ENCODE data around the gene IDH1.

The IDH1 gene

DNA sequence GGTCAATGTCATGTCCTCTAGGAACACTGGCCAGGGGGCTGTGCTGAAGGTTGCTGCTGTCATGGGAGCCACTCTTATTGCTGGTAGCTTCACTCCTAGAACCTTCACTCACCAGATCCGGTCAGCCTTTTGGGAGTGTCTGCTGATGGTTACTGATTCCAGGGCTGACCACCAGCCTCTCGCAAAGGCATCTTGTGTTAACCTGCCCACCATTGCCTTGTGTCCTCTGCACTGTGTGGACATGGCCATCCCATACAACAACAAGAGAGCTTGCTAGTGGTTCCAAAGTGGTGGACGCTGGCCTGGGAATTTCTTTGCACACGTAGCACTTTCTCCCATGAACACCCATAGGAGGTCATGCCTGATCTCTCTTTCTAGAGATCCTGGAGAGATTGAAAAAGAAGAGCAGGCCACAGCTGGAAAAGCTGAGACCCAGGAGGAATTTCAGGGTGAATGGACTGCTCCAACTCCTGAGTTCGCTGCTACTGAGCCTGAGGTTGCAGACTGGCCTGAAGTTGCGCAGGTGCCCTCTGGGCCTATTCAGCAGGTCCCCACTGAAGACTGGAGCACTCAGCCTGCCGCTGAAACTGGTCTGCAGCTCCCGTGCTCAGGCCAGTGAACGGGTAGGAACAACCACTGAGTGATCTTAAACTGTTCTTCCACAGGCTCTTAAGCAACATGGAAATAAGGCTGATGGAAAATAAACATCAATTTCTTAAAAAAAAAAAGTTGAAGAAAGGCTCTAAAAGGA lies 46.4 kb downstream of the IDH1 start:
- no peak for DNase-seq

DNA sequence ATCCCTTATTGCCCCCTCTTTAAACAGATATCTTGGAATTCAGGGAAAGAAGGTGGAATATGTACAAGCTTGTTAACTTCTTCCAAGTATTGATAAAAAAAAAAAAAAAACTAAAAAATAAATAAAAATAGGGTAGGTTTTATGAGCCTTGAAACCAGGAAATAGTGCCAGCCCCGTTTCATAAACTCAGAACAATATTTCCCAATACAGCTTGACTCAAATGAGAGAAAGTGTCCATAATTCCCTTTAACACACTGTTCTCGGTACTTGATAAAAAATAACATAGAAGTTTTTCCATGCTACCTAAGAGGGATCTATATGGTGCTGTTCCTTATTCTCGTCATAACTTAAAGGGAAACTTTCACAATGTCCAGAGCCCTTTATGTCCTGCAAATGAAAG lies 47.1 kb downstream of the IDH1 start:
- DNase-seq = no peak

DNA sequence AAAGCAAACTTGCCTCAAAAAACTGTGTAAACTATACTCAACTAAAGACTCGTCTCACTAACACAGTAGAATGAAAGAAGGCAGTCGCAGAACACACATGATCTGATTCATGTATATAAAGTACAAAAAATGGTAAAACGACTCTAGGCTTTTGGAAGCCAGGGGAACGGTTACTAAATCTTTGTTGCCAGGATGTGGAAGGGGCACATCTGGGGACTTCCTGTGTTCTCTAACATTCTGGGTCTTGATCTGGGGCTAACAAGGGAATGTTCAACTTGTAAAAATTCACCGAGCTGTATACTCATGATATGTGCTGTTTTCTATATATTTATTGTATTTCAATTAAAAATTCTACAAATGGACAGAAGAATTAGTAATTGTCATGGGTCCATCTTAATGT lies 50.7 kb downstream of the IDH1 start:
- DNase-seq = no peak

DNA sequence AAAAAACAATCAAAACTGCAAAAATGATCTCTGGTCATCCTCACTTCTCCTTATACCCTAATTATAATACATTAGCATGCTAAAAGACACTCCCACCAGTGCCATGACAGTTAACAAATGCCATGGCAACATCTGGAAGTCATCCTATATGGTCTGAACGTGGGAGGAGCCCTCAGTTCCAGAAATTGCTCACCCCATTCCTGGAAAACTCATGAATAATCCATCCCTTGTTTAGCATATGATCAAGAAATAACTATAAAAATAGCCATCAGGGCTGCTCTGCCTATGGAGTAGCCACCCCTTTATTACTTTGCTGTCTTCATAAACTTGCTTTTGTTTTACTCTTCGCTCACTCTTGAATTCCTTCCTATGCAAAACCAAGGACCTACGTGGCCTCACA lies 59.3 kb downstream of the IDH1 start:
- no peak for DNase-seq

DNA sequence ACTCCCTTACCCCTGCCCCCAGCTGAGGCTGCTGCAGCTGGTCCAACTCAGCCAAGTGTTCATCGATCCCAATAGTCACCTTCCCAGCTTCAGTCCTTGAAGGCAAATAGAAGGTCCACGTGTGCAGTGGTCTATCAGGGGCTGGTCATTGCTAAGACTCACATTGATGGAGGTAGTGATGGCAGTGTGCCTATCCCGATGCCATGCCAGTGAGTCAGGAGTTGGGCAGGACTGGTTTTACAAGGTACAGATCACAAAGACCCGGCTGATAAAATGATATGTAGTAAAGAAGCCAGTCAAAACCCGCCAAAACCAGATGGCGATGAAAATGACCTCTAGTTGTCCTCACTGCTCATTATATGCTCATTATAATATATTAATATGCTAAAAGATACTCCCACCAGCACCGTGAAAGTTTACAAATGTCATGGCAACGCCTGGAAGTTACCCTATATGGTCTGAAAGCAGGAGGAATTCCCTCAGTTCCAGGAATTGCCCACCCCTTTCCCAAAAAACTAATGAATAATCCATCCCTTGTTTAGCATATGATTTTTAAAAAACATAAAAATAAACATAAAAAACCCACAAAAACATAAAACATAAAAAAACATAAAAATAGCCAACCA lies 62.1 kb downstream of the IDH1 start:
- no peak for DNase-seq

DNA sequence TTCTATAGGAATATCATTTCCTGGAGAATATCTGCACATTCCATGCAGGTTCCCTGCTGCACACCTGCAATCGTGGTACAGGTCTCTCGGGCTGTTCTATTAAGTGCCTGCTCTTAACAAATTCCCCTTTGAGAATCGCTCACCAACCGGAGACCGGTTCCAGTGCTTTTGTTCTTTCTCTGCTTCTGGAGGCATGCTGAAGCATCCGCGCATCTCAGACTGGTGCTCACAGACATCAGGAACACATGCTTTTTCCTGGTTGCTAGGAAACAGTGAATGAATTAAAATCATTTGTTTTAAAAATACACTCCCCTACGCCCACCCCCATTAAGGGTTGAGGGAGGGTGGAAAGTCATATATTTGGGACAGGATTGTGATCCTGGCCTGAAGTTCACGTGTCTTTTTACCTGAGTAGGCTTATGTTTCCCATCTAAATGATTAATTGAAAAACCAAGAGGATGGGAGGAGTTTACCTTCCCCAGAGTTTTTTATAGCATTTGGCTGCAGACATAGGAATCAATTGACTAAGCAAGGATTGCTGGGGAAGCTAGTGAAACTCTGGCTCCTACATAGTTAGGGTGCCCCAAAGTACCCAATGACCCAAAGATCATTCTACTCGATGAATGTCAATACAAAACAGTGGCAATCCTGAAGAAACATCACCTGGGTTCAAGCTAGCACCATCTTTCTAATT lies 64.9 kb downstream of the IDH1 start, which contains the start of gene C2orf80:
Gene C2orf80 (minus strand): TSS at position 221 of the 694 bp plus-strand sequence. CDS start 3,044 bp downstream, outside the sequence.
- DNase-seq = no peak

DNA sequence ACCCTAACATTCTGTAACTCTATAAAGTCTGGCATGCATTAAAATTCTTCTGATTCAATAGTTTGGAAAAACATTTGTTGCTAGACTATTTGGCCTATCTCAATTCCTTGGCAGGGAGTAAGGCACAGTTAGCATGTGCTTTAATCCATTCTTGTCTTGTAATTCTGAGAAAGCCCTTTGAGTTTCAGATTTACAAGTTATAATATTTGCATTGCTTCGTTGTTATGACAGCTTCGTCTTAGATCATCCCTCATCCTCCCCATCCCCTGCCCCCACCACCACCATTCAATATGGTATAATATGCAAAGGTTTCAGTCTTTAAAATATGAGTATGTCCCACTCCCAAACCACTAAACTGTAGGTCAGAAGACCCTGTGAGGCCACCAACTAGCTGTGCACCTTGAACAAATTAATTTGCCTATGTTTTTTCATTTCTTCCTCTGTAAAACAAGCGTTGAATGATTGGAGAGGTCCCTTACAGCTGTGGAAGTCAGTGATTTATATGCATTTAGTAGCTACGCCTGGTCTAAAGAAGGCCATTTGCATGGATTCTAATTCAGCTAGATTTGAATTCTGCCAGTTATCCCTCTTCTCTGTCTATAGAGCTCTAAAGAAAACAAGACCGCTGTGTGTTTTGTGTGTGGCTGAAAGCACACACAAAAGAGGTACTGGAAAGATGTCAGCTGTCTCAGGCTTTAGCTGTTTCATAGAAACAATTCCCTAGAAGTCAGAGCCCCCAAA lies 65.6 kb downstream of the IDH1 start:
- DNase-seq = no peak

DNA sequence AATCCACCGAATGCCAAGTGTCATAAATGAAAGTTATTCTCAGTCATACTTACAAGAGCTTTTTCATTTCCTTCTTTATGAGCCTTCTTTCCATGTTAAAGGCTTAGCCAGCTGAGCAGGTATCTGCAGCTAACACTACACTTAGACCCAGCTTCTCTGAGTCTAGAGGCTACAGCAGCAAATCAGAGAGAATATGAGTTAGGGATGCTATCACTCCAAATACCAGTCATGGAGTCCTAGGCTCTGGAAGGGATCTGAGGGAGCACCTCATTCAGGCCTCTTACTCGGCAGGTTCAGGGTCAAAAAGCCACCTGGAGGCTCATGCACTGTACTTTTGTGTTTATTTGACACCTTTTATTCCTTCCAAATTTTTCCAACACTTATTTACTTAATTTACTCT lies 68.0 kb downstream of the IDH1 start:
- DNase-seq = no peak

DNA sequence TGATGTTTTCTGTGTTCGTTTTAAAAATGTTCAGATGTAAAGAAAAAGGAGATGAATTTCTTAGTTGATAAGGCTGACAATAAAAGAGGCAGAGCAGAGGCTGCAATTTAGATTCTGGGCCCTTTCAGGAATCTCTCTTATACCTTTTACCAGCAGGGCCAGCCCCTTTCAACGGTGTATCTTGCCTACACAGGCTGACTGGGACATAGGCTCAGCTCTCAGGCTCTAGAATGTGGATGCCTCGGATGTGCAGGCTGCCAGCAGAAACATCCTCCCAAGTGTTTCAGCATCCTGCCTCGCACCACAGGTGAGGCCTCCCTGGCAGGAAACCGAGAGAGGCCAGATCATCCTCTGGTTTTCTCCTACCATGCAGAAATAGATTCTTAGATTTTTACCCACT lies 68.4 kb downstream of the IDH1 start:
- no peak for DNase-seq

Measured in right hindlimb (tissue), 1 donor.